ENCODE results near the gene OR10AD1.
"Not testable (repeated sequence)": the region's sequence is repeated elsewhere in the genome, so short reads cannot be mapped to it uniquely, and the experiment has no call there.

The OR10AD1 gene

DNA sequence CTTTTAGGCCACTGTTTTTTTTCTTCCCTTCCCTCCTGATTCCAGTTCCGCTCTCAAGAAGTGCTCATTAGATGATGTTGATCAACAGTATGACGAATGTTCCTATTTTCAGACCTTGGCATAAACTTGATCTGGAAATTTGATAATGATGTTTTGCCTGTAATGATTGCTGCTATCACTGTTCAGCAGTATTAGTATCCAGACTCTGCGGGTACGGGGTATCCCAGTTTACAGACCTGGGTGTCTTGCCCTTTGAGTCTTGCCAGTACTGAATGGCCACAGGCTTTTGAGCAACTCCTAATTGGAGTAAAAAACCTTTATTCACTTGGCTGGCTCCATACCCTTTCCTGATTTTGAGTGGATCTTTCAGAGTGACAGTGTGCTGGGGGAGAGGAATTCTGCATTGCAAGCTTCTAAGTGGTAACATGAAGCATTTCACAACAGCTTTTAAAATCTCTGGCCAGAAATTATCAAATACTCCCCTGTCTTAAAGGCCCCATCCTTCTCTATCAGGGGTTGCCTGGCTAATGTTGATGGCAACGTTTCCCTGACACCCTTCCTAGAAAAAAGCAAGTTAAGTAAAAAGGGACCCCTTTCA lies 39.8 kb downstream of the OR10AD1 start:
- no peak for DNase-seq (ENCODE audit: low read depth)
- H3K4me3 ChIP-seq (ENCODE audit: low read depth, low read length), result no peak overlapping the region
- TF ChIP-seq CTCF (IDR thresholded peaks at IDR 0.05; ENCODE audit: control insufficient read depth, extremely low read depth, insufficient read depth), result no peak

GRCh38 chr12:48160807-48161206 lies 42.3 kb downstream of the OR10AD1 start:
- H3K4me3 ChIP-seq (ENCODE audit: low read depth, low read length), result no peak overlapping the region
- DNase-seq (ENCODE audit: low read depth), result no peak
- no peak for TF ChIP-seq CTCF (IDR thresholded peaks at IDR 0.05; ENCODE audit: control insufficient read depth, extremely low read depth, insufficient read depth)

- TF ChIP-seq CTCF (IDR thresholded peaks at IDR 0.05; ENCODE audit: control insufficient read depth, extremely low read depth, insufficient read depth), result no peak
- no peak for DNase-seq (ENCODE audit: low read depth)
- H3K4me3 ChIP-seq (ENCODE audit: low read depth, low read length), result no peak overlapping the region
Observed at GRCh38 chr12:48160046-48160445, 43.0 kb downstream of the OR10AD1 start.

GRCh38 chr12:48157889-48158370 lies 45.2 kb downstream of the OR10AD1 start:
- TF ChIP-seq CTCF (IDR thresholded peaks at IDR 0.05; ENCODE audit: control insufficient read depth, extremely low read depth, insufficient read depth), result no peak
- peak overlapping the region; percentile 91 for H3K4me3 ChIP-seq (ENCODE audit: low read depth, low read length)
- DNase-seq (ENCODE audit: low read depth), result no peak

- peak; percentile 95 for DNase-seq (ENCODE audit: low read depth)
- TF ChIP-seq CTCF (IDR thresholded peaks at IDR 0.05; ENCODE audit: control insufficient read depth, extremely low read depth, insufficient read depth), result peak; percentile 46
- peak within 1 kb of the TSS; percentile 91 for H3K4me3 ChIP-seq (ENCODE audit: low read depth, low read length)
Observed at GRCh38 chr12:48157018-48157888, 45.8 kb downstream of the OR10AD1 start, which contains the start of gene ASB8. Gene ASB8, minus strand, starts transcription at chr12:48157515. Its CDS starts 4,019 bp downstream, at chr12:48153496.

- DNase-seq (ENCODE audit: low read depth), result no peak
- no peak for TF ChIP-seq CTCF (IDR thresholded peaks at IDR 0.05; ENCODE audit: control insufficient read depth, extremely low read depth, insufficient read depth)
- H3K4me3 ChIP-seq (ENCODE audit: low read depth, low read length), result peak overlapping the region; percentile 91
Observed at GRCh38 chr12:48156652-48157017, 46.5 kb downstream of the OR10AD1 start.

GRCh38 chr12:48155786-48156185 lies 47.3 kb downstream of the OR10AD1 start:
- DNase-seq (ENCODE audit: low read depth); H3K4me3 ChIP-seq (ENCODE audit: low read depth, low read length): not testable (repeated sequence)

Measured in LNCaP clone FGC (cell line).